Esophagus muscularis mucosa (tissue), 3 donors: ENCODE results near the gene FSD1L.

Experiments used
- CTCF ChIP-seq, 3 experiments: fragments of 200-600 bp in 2 of 3; fragments of 450-650 bp in 1 of 3; sonication (generic) in 2 of 3; IDR thresholded peaks; one replicate each; pipeline ENCODE4 v1.5.1; 2017 to 2019; ENCODE audit warnings: antibody characterized with exemption in 3 of 3, mild to moderate bottlenecking in 2 of 3, moderate library complexity in 1 of 3
- POLR2A ChIP-seq: fragments of 450-650 bp; IDR thresholded peaks from one replicate; pipeline ENCODE4 v1.6.1; 2017; ENCODE audit warnings: antibody characterized with exemption, moderate library complexity, mild to moderate bottlenecking, low read depth

DNA sequence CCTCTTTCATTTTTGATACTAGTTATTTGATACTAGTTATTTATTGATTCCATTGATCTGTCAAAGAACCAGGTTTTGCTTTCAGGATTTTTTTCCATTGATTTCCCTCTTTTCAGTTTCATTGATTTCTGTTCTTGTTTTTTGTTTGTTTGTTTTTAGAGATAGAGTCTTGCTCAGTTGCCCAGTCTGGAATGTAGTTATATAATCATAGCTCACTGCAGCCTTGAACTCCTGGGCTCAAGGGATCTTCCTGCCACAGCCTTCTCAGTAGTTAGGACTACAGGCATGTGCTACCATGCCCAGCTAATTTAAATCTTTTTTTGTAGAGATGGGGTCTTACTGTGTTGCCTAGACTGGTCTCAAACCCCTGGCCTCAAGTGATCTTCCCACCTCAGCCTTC, 49.9 kb downstream of the FSD1L start:
- TF ChIP-seq CTCF (IDR thresholded peaks at IDR 0.05) (no peak), POLR2A (no peak)
